HG03045 (cell line): ENCODE results near the gene IP6K3.
A peak's percentile ranks its signal among the peaks of the same experiment; 100 is the strongest.

Experiments
- ATAC-seq: cut with Tn5 transposase; IDR thresholded peaks from one replicate; pipeline ENCODE4 v1.9.1; 2021; ENCODE audit warnings: mild to moderate bottlenecking, moderate library complexity; ENCODE audit not compliant: unreplicated experiment

The IP6K3 gene

DNA sequence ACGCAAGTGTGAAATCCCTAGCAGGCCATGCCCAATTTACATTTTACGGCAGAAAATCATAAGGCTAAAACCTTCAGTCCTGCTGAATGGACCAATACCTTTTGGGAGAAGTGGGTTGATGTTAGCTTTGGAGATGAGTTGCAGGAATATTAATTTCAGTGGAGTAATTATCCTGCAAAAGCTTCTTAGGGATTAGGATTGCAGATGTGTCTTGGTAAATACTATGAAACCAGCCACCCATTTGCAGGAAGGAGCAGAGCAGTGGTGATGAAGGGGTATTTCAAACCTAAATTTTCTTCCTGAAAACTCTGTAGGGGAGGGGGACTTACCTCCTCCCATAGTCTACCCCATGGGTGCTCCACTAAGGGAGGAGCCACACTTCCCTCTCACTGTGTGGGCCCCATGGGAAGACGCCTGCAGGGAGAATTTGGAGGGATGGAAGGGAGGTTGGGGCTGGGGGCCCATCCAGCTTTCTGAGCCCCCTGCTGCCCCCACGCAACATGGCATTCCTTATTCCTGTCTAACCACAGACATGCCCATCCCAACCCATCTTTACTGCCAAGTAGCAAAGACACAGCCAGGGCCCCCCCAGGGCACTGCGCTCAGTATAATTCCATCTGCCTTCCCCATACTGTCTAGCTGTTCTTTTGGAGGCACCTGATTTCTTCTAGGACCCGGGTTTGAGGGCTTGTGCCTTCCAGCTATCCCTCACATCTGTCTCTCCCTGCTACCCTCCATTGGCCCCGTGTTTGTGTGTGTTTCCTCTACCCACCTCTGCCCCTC is 20.6 kb downstream of the IP6K3 start:
- no peak for ATAC-seq

DNA sequence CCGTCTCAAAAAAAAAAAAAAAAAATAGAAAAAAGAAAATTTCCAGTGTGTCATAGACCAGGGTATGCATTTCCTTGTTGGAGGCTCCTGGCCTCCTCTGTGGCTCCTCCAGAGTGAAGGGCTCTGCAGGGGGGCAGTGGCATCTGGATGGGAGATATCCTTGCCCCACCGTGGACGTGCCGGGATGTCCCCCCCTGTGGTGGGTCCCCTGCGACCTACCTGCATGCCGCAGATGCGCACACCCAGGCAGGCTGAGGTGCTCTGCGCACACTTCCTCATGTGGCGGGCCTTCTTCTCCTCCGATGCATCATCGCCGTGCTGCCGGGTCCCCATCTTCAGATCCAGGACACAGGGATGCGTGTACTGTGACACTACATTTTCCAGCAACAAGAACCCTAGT is 21.5 kb downstream of the IP6K3 start:
- no peak for ATAC-seq

DNA sequence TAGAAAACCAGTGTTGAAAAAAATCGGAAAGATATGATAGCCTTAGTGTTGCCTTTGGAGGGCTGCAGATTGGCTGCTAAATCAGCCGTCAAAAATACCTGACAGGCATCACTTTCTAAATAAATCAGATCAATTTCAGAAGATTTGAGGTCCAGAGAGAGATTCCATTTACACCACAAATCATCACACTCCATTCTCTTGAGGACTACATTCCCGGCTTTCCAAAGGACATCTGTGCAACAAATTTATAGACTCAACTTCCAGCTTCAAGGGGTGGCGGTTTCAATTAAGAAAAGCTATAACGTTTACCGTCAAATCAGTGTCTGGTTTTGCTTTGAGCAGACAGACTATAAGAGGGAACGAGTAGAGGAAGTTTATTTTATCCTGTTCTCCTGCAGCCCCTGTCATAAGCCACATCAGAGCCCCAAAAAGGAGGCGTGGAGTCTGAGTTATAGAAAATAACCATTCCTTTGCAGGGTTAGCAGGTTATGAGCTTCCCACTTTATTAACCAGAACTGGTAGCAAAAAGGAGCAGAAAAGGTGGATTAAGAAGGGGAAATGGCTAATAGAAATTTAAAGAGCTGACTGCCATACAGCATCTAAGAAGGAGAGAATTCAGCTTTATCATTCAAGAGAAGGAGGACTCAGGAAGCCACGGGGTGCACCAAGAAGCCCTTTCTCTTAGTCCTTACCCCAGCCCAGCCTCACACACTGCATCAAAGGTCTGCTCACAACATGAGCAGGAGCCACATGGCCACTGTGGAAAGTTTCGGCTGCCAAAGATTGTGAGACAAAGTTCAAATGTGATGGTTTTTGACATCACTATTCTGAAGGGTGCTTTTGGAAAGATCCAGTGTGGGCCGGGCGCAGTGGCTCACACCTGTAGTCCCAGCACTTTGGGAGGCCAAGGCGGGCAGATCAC is 22.3 kb downstream of the IP6K3 start:
- ATAC-seq: no peak

DNA sequence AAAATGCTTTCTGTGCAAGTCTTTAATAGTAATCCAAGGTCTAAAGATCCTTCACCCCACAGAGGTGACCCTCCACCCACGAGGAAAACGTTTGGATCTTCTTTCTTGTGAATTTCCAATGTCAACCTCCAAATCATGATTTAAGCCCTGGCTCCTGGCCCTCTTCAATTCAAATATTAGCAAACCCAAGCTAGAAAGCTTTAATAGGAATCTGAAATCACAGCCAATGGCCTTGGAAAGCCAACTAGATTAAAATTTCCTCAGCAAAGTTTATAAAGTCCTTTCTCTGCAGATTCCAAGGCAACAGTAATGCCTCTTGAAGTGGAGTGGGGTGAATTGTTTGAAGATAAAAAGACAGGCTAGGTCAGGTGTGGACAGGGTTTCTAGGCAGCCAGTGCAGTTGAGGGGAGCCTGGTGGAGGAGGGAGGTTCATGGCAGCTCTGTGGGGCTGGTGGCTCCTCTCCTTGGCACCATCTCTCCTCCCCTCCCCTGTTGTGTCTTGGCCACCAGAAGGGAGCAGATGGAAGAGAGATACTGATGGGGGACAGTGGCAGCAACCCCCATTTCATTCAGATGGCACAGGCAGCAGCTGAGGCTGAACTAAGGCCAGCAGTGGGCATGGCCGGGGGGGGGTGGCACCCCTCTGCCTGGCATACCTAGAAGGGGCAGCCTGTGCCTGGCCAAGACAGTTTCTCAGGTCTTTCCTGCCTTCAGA is 23.2 kb downstream of the IP6K3 start:
- no peak for ATAC-seq

DNA sequence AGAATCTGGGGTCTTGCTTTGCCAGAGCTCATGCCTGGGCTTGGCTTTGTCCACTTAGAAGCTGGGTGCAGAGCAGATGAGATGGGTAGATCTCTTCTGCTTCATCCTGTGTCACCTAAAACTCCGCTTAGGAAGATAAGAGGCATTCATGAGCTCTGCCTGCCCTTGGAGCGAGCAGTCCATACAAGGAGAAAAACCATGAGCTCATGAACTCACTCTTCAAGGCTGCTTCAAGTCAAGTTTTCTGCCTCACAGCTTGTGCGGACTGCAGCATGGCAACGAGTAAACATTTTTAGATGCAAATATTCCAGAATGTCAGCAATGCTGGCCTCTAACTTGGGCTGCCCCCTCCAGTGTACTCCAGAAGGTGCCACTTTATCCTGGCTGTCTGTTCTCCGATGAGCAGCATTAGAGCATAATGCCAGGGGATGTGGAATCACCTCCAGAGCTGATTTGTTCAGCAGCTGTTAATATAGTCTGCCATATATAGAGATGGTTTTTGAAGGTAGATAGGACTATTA is 24.5 kb downstream of the IP6K3 start:
- no peak for ATAC-seq

DNA sequence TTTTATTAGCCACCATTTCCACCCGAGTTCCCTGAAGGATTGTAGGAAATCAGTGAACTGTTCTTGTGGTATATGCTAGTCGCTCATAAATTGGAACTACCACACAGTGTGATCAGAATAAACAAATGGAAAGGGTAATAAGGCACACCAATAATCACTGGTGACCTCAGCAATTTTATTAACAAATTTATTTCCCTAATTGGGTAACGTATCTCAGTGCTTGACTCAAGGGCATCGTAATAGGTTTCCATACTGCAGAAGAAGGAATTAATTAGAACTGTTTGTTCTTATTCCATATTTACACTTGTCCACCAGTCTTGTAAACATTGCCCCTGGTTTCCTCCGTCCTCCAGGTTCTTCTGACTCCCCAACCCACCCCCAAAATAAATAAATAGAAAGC is 25.2 kb downstream of the IP6K3 start:
- ATAC-seq: no peak

DNA sequence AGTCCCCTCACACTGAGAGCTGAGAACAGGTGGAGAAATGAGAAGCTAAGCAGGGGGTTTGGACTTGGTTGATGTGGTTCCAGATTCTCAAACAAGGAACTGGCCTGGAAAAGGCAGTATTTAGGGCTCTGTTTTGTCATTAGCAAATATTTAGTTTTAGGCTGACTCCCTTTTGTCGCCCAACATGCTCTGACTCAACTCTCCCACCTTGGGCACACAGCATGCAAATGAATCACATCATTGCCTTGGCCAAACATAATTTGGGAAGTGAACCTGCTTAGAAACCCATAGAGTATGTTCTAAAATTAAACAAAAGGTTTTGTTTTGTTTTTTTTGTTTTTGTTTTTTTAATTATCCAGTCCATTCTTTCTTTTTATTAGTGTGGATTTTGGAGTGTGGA is 25.7 kb downstream of the IP6K3 start:
- ATAC-seq: no peak

DNA sequence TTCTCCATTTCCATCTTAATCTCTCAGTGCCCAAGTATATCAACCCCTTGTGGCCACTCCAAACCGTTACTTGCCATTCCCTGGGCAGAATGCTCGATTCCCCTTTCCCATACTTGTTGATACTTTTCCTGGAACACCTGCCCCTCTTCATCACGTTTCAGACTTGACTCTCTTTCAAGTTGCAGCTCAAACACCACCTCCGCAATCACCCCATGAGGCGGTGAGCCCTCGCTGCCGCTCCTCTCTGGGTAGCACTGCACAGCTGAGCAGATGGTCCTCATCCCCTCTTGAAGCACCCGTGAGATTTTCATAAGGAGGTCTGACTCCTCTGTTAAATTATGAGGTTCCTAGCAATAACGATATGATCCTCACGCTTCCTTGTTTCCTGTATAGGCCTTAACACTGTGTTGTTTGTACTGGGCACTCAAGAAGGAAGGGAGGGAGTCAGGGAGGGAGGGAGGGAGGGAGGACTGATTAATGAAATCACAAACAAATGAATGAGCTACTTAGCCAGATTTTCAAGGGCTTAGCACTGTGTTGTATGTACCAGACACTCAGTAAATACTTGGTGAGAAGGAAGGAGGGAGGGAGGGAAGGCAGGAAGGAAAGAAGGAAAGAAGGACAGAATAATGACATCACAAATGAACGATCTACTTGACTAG is 27.2 kb downstream of the IP6K3 start:
- no peak for ATAC-seq

DNA sequence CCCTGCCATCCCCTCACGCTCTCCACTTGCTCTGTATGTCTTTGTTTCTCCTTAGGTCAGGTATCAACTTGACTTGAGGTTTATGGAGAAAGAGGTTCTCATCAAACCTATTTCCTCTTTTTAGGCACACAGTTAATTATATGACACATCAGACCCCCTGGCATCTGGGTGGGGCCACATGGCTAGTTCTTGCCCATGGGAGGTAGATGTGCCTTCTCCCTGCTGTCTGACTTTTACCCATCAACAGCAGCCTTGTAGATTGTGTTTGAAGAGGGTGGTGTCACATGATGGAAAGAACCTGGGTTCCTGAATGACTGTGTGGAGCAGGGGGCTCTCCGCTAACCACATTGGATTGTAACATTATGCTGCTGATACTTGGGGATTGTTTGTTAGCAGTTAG is 28.0 kb downstream of the IP6K3 start:
- no peak for ATAC-seq

DNA sequence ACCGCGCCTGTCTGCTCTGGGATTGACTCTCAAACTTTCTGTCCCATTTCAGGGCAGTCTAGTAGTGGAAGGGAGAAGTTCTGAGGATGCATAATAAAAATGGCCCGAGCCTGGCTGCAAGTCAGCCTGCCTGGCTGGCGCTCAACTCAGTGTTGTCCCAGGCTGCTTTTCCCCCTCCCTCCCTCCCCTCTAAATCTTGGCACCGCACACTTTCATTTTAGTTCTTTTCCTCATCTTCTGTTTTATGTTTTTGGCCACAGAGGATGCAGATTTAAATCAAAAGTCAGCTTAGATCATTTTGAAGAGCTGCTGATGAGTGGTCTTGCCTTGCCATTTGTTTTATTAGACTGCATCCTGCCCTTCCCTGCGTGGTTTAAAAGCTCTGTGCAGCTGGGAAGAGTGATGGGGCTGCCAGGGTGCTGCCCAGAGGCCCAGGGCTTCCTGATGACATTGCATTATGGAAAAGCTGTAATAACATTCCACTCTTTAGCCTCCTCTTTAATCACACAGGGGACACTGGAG is 28.7 kb downstream of the IP6K3 start:
- ATAC-seq: no peak

DNA sequence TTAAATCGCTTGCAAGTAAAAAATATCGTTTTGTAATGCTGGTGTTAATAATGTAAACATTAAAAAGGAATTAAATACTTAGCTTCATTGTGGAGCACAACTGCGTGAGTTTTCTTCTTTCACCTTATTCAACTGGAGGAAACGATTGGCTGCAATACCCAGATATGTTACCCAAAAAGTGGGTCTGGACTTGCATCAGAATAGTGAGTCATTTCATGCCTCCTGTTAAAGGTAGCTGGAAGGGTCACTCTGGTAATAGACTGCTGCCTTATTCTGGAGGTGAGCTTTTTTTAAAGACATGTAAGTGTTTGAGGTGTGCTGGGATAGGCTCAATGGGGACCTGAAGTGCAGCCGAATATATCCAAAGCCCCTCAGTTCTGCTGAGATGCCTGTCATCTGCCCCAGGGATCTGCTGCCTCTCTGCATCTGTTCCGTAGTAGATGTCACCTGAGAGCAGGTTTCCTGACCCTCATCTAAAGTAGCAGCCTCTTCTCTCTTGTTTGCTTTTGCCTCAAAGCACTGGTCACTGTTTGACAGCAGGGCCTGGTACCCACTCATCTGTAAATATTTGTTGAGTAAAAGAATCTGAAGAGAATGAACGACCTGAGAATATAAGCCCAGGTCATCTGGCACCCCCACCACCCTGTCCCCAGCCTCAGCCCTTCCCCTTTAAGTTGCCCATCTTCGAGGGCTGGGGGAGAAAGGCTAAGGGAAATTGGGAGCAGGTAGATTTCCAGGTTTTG is 29.6 kb downstream of the IP6K3 start:
- ATAC-seq: no peak

DNA sequence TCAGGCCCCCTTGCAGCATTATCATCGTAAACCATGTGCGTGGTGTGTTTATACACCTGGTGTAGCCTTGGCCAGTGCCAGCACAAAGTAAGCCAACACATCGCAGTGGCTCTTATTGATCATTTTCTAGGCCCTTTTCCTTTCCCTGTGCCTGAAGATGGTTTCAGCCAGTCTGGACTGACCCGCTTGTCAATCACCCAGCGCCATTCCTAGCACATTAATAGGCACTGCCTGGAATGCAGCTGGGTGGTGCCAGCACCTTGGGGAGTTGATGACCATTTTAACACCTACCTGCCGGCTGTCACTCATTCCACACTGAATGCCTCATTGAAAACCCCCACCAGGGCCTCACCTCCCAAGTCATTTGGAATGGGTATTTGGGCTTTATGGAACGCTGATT is 30.3 kb downstream of the IP6K3 start:
- no peak for ATAC-seq

DNA sequence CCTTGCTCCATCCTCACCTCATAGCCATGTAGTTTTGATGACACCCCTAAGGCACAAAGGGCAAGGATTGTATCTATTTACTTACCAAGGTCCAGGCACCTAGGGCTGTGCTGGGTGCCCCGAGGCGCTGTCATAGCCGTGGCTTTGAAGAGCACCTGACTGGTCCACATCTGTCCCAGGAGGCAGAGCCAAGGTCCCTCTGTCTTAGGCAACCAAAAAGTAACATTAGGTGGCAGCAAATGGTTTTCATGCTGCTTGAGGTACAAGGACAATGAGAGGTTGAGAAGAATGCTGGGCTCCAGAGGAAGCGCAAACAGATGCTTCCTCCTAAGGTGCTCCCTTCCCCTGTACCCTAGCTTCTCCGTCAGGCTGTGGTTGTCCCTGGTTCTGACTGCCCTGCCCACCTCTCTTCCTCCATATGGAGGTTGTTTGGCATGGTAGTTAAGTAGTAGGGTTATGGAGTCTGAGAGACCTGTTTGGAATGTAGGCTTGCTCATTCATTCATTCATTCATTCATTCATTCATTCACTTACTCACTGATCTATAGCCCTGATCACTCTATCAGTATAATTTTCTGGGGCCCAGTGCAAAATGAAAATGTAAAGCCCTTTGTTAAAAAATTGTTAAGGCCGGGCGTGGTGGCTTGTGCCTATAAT is 32.2 kb downstream of the IP6K3 start:
- ATAC-seq: no peak

DNA sequence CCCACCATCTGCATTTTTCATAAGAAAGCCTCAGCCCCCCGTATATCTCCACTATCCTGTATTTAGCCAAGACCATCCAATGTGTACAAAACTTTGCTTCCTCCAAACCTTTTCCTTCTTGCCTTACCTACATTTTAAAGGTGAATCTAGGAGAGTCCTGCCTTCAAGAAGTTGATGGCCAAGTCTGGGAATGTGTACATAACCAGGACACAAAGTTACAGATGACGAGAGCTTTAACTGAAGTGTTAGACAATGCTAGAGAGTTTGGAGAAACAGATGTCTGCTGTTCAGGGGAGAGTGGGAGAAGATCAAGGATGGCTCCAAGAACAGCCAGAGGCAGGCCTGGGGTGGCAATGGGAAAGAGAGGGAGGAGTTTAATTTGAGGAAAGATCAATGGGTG is 32.9 kb downstream of the IP6K3 start:
- no peak for ATAC-seq

DNA sequence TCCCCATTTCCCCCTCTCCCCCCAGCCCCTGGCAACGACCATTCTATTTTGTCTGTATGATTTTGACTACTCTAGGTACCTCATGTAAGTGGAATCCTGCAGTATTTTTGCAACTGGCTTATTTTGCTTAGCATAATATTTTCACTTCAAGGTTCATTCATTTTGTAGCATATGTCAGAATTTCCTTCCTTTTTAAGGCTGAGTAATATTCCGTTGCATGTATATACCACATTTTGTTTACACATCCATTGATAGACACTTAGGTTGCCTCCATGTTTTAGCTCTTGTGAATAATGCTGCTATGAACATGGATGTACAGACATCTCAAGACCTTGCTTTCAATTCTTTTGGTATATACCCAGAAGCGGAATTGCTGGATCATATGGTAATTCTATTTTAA is 33.8 kb downstream of the IP6K3 start:
- no peak for ATAC-seq

DNA sequence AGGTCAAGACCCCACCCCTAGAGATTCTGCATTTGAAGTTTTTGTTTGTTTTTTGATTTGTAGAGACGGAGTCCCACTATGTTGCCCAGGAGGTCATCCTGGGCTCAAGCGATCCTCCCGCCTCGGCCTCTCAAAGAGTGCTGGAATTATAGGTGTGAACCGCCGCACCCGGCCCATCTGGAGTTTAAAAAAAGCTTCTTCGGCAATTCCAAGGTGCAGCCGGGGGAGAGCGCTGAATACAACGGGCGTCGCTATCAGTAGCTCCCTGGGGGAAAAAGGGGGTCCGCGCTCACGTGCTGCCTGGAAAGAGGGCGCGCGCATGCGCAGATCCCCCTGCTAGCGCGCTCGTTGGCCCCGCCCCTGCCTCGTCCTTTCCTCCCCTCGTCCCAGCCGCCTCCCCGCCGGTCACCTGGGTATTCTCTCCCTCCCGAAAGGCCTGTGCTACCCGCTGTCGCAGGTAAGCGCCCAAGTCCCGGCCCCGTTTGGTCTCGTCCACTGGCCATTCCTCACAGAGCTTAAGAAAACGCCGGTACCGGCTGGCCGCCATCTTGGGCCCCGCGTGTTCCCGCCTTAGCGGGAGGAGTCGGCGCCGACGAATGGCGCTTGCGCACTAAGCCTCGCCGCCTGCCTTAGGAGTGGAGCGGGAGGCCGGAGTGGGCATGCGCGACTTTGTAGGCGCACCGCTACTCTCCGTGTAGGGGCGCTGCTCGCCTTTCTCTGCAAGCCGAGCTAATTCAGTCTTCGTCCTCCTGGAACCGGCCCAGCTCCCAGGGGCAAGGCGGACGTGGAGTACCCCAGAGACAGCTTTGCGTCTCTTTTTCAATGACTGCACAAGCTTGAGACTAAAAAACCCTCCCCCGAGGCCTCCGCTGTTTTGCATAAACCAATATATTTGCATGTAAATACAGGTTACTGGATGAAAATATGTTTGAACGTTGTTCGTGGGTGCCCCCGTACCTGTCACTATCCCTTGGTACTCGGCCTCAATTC is 35.3 kb downstream of the IP6K3 start, which contains the start of gene UQCC2:
Gene UQCC2, minus strand, starts transcription at position 561 of the 990 bp plus-strand sequence. Its CDS starts 14 bp downstream, at position 547.
- peak; percentile 86 for ATAC-seq

DNA sequence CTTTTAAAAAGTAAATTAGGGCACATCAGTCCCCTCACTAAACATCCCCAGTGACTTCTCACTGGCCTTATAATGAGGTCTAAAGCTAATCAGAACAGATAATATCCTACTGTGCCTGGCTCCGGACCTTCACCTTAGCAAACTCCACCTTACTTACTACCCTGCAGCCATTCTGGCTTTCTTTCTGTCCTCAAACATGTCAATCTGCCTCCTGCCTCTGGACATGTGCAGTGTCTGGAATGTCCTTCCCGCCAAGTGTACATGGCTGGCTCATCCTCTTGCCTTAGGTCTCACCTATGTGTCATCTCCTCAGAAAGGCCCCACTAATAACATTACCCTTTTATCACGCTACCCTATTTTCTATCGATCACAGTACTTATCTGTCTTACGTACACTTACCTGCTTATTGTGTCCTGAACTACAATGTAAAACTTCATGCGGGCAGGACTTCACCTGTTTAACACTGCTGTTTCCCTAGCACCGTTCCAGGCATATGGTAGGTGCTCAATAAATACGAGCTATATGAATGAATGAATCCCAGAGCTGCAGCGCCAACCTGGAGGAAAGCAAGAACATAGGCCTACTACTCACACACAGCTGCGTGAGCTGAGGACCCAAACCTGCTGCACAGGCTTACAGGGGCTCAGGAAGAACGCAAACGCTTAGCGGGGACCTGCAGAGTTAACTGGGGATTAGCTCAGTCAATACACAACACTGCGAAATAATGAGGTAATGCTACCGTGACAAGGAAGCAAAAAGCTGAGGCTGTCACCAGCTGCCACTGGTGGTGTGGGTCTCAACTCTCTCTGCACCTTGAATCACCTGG is 36.2 kb downstream of the IP6K3 start:
- ATAC-seq: no peak
